NCI-H2081 treated with DMSO at 0.1 percent for 48 hours (cell line): ENCODE measurements around the gene ATG5.
"Not testable (repeated sequence)": the region's sequence is repeated elsewhere in the genome, so short reads cannot be mapped to it uniquely, and the experiment has no call there.

Experiments
- DNase-seq: peaks from one replicate; lab custom pipeline; 2025; lab: John Stamatoyannopoulos, UW

ATG5 gene

GRCh38 chr6:106152952-106153351 is 172.6 kb downstream of the ATG5 start:
- no peak for DNase-seq

- not testable (repeated sequence) for DNase-seq
Observed at GRCh38 chr6:106152476-106152875, 173.1 kb downstream of the ATG5 start.

- DNase-seq, result no peak
Observed at GRCh38 chr6:106149472-106150069, 176.0 kb downstream of the ATG5 start.

- DNase-seq, result no peak
Observed at GRCh38 chr6:106147476-106147875, 178.1 kb downstream of the ATG5 start.

- DNase-seq, result no peak
Observed at GRCh38 chr6:106146852-106147351, 178.7 kb downstream of the ATG5 start.

- DNase-seq, result no peak
Observed at GRCh38 chr6:106145741-106146227, 179.8 kb downstream of the ATG5 start.

GRCh38 chr6:106145144-106145543 is 180.4 kb downstream of the ATG5 start:
- no peak for DNase-seq

GRCh38 chr6:106143665-106144064 is 181.9 kb downstream of the ATG5 start:
- DNase-seq, result no peak

- no peak for DNase-seq
Observed at GRCh38 chr6:106142876-106143431, 182.6 kb downstream of the ATG5 start.

- DNase-seq, result no peak
Observed at GRCh38 chr6:106141441-106142237, 183.9 kb downstream of the ATG5 start.

GRCh38 chr6:106138151-106138550 is 187.4 kb downstream of the ATG5 start:
- no peak for DNase-seq

- DNase-seq, result no peak
Observed at GRCh38 chr6:106136845-106137244, 188.7 kb downstream of the ATG5 start.

GRCh38 chr6:106135911-106136571 is 189.5 kb downstream of the ATG5 start:
- DNase-seq, result no peak

GRCh38 chr6:106134906-106135634 is 190.5 kb downstream of the ATG5 start:
- DNase-seq, result no peak
